Stimulated activated CD8-positive, alpha-beta memory T cell treated with anti-CD3 and anti-CD28 coated beads, Interleukin-15, amount 100 ng/mL, for 24 hours (primary cell): ENCODE data around the gene TIAM2.
"Not testable (repeated sequence)": the region's sequence is repeated elsewhere in the genome, so short reads cannot be mapped to it uniquely, and the experiment has no call there.

Source experiments
- DNase-seq: peaks from one replicate; pipeline ENCODE4 v3.0.0-alpha.2; 2020; ENCODE audit warnings: low read depth

TIAM2 gene

DNA sequence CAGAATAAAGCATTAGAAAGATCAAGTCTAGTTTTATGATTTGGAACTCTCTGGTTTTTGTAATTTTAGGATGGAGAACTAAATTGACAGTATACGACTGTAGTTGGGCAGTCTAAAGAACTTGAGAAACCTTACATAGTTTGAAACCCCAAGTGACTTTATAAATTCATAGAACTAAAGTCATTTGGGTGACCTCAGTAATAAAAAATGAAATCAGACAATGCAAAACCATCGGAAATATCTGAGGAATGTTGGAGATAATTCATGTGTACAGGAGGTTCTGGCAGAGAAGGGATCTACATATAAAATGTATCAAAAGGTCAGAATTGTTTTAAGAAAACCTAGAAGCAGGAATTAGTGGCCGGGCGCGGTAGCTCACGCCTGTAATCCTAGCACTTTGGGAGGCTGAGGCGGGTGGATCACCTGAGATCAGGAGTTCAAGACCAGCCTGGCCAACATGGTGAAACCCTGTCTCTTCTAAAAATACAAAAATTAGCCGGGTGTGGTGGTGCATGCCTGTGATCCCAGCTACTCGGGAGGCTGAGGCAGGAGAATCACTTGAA, 108.0 kb downstream of the TIAM2 start:
- DNase-seq, result not testable (repeated sequence)

DNA sequence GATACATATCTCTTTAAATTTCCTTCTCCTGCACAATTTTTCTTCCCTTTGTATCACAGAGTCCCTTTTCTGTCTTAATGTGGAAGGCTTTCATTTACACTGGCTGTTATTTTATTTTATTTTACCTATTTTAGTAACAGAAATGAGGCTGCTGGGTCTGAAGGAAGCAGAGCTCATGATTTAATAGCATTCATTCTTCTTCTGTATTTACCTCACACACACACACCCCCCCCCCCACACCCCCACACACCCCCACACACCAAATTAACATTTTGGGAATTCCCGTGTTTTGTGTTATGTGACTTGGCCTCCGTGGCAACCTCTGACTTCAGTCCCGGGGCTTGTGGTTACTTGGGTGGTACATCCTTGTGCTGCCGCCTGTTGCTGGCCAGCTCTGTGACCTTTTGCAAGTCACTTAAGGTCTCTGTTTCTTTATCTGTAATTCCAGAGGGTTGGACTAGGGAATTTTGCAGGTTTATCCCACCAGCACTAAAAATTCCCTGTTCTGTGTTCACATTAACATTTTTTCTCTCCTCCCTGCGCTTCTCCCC, 108.8 kb downstream of the TIAM2 start:
- DNase-seq, result no peak

DNA sequence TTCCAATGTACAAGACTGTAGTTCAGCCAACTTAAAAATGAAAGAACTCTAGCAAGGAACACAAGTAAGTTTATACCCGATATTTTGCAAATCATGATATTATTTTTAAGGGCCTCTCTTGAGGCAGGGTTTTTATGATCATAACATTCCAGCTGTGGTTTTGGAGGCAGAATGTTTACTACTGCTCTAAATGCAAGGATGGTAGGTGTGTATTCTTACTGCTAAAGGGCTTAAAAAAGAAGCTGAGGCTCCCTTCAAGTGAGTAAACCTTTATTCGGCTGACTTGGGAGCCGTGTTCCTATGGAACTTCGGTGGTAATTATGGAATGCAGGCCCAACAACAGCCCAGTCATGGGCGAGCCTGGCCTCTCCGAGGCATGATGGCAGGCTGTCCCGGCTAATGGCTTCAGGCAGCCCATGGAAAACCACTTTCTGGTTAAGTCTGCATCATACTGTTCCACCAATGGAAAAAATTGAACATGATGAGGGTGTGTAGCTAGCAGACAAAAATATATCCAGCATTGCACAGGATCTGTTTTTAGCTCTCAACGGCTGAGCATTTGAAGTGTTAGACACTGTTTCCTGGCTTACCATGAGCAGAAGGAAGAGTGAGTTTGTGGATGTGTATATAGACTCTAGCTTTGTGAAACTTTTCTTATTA, 111.5 kb downstream of the TIAM2 start:
- DNase-seq, result no peak

DNA sequence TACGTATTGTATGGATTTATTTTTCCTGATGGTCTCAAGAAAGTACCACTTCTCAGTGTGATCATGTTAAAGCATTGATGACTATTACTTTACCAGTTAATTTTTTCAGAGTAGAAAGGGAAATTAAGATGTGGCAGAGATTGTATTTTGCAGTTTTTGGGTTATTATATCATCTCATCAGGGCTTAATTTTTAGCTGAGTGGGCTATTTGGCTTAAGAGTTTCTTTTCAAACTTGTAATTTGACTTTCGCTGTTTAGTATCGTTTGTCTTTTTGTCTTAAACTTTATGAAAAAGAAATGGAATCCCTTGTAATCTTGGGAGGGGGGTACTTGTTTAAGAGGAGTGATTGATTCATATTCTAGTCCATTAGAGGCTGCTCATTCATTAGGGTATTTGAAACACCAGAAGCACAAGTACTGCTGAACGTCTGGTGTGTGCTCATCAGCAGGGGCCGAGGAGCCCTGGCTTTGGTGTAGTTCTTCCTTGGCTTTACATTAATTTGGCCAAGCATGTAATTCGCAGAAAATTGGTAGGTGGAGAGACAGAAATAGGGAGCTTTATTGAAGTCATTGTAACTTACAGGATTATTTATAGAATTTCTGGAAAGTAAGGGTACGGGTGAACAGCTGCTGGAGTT, 112.4 kb downstream of the TIAM2 start:
- no peak for DNase-seq

DNA sequence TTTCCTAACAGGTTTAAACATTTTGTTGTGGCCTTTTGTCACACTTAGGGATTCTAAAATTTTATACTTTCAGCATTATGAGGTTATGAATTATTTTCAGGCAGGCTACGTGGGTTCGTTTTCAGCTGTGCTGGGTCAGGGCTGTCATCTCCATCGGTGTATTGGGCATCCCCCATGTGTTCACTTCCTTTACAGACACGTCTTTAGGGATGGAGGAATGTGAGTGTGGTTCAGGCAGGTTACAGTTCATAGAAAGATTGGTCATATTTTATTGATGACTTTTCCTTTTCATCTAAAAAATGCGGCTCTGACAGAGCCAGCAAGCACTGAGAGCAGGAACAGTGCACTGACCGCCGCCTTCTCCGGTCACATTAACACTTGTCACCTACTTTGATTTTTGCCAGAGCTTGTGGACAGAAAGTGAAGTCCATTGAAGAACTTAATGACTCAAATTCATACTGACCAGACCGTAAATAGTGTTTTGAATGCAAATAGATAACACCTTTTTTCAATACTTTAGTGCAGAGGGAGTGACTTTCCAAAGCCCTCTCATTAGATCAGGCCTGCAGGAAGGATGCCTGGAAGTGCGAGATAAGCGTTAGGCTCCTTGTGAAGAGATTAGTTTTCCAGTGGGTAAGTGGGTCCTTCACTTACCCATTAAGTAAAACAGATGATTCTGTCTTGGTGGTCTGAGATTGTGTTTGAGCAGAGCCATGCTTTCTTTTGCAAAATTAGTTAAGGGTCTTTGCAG, 113.1 kb downstream of the TIAM2 start:
- DNase-seq, result no peak

DNA sequence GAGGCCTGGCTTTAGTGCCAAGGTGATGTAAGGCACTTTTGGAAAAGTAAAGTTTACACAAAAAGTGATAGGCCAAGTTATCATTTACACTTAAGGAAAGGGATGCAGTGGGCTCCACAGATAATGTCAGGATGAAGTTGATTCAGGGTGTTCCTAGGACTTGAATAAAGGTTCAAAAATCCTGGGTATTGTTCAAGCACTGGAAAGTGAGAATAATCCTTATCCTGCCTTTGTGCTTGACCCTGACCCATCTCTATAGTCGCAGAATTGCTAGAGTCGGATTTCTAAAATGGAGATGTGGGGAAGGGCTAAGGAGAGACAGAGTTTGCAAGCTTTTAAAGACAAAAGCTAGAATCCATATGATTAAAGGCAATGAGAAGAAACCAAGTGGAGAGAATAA, 115.6 kb downstream of the TIAM2 start:
- DNase-seq, result no peak

DNA sequence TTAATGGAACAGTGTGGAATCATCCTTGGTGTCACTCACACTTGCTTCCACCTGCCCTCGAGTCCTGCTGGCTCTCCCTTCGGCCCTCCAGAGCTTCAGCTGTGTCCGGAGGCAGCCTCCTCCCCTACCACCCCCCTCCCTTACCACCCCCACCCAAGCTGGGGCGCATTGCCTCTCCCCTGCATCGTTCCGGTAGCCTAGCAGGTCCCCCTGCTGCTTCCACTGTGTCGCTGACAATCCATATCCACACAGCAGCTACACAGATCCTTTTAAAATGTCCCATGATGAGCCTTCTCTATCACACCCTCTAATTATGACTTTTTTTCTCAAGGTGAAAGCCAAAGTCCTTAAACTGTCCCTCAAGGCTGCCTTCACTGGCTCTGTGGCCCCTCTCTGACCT, 117.6 kb downstream of the TIAM2 start:
- no peak for DNase-seq

DNA sequence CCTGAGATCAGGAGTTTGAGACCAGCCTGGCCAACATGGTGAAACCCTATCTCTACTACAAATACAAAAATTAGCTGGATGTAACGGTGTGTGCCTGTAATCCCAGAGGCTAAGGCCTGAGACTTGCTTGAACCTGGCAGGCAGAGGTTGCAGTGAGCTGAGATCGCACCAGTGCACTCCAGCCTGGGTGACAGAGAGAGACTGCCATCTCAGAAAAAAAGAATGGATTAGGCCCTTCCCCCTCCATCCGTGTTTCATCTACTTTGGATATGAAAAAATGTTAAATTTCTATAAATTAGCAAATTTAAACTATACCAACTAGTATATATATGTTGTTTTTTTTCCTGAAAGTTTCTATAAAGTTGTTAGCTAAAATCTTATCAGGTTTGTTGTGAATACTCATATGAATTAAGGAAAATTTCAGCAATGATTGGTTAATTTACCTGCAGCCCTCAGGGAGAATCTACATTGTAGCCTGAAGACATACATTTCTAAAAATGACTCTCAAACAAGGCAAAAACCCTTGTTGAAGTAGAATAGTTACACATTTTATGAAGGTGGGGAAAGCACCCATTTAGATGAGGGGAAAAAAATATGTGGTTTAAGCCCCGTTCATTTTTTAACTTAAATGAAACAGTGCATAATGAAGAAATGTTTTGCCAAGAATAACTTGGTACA, 120.9 kb downstream of the TIAM2 start:
- DNase-seq, result no peak

DNA sequence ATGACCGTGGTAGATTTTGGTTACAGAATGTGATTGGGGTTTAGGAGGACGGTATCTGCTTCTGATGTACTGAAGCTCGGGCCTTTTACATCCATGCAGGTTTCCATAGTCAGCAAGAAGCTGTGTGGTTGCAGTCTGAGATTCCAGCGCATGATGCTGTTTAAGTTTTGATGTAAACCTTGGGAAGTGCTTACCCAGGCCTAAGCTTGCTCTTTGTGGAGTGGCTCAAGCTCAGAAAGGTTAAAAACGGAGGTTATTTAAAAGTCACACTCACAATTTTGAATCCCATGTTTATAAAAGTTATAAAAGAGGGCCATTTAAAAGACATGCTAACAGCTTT, 121.4 kb downstream of the TIAM2 start:
- no peak for DNase-seq

DNA sequence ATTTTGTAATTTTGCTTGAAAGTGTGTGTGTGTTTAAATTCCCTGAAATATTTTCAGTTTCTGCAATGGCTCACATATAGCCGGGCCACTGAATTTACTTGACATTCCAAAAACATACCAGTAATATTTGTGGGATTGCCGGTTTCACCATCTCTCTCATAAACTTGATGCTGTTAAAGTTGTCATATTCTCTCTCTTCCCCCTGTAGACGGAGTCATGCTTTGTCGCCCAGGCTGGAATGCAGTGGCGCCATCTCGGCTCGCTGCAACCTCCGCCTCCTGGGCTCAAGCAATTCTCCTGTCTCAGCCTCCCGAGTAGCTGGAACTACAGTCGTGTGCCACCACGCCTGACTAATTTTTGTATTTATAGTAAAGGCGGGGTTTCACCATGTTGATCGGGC, 122.1 kb downstream of the TIAM2 start:
- no peak for DNase-seq

DNA sequence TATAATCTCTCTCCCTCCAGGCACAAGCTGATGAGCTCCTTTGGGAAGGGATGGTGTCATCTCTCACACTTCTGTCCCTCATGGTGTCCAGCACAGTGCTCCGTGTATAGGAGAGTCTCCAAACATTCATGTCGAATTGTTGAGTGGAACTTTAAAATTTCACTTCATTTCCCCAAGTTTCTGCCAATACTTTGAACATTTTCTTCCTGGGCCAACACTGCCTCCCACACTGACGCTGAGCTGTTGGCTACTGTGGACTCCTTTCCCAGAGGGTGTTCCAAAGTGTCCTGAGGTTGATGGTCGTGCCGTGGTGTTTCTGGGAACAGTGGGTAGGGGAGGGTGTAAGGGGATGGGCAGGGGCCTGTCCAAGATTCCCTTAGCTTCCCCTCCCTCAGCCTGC, 122.7 kb downstream of the TIAM2 start:
- DNase-seq, result no peak

DNA sequence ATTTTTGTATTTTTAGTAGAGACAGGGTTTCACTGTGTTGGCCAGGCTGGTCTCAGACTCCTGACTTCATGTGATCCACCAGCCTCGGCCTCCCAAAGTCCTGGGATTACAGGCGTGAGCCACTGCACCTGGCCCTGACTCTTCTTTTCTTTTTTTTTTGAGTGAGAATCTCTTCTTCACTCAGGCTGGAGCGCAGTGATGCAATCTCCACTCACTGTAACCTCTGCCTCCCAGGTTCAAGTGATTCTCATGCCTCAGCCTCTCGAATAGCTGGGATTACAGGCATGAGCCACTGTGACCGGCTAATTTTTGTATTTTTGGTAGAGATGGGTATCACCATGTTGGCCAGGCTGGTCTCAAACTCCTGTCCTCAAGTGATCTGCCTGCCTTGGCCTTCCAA, 124.1 kb downstream of the TIAM2 start:
- not testable (repeated sequence) for DNase-seq

DNA sequence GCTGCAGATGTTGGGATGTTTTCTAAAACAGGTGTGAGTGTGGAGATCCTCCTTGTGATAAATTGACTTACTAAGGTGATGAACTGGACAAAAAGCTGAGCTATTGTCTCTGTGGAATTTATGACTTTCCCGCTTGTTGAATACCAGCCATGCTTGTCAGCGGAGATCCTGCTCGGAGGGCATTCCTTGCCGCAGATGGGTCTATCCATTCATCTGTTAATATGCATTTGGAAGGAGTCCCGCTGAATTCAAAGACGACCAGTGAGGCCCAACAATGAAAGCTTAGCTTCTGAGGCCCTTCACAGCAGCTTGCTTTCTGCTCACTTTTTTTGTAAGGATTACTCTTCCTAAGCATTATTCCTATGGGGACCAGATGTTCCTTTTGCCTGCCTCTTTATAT, 124.9 kb downstream of the TIAM2 start:
- no peak for DNase-seq

DNA sequence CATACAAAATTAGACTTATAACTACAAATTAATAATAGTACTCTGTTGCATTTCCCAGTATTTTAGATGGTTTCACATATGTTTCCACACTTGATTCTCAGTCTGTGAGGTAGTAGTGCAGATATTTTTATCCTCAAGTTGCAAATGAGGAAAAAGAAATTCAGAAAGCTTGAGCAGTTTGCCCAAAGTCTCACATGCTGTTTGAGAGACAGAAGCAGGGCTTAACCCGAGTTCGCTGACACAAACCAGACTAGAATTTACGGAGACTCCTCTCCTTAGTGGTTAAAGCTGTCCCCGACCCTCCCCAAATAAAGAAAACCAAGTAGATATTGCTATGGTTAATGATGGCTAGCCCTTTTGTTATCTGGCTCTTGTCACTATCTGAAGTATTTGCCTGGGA, 126.2 kb downstream of the TIAM2 start:
- DNase-seq, result no peak

DNA sequence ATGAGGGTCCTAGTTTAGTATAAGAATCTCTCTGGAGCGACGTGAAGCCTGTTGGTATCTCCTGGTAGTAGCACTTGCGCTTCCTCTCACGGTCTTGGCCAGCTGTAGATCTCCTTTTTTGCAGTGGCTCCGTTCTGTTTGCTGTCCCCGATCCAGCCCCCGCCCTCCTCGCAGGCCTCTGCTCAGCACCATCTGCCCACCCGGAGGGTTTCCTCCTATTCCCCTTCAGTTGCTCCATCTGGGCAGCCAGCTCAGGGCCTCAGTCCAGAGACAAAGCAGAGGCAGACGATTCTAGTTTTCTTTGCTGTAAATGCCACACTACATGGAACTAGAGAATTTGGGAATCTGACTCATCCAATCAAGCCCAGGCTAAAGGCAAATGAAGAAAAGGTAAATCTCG, 126.6 kb downstream of the TIAM2 start:
- DNase-seq, result no peak

DNA sequence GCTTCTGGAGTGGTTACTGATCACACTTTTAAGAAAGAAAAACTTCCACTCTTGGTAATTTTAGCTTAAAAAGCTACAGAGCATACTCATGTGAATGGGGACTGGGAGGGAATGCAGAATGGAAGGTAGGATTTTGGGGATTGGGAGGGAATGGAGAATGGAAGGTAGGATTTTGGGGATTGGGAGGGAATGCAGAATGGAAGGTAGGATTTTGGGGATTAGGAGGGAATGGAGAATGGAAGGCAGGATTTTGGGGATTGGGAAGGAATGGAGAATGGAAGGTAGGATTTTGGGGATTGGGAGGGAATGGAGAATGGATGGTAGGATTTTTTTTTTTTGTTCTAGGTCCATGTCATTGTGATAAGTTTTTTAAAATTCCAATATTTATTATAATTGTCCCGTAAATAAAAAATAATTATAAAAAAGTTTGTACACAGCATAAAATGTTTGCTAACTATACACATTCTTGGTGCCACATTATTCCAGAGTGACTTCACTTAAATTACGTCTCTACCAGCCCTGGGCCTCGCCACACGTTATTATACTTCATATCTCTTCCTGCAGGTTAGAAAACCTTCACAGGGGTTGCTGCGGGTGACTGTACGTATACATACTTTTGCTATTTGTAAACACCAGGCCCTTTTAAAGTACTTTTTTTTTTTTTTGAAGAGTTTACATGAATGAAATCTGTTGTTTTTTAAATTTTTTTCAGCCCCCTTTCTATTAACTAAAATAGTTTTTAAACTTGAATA, 127.3 kb downstream of the TIAM2 start:
- DNase-seq, result no peak

DNA sequence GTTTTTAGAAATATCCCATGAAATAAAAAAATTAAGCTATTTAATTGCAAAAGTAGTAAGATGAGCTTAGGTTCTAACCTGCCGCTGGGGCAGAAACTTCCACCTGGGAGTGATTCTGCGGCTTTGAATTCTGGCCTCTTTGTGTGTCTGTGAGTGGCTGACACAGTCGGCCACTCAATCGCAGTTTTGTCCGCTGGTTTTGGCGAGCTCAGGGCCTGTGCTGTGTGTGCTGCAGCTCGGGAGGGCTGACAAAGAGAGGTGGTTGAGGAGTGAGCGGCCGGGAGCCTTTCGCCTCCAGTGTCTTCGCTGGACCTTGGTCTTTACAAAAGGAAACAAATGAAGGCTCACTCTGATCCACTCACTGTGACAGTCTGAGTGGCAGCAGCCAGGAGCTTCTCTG, 128.4 kb downstream of the TIAM2 start:
- DNase-seq, result no peak

DNA sequence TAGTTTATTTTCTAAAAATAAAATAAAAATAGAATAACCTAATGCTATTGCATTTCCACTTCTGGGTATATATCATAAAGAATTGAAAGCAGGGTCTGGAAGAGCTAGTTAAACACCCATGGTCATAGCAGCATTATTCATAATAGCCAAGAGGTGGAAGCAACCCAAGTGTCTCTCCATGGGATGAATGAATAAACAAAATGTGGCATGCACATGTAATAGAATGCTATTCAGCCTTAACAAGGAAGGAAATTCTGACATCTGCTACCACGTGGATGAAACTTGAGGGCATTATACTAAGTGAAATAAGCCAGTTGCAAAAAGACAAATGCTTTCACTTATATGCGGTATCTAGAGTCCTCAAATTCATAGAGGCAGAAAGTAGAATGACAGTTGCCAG, 130.8 kb downstream of the TIAM2 start:
- no peak for DNase-seq

DNA sequence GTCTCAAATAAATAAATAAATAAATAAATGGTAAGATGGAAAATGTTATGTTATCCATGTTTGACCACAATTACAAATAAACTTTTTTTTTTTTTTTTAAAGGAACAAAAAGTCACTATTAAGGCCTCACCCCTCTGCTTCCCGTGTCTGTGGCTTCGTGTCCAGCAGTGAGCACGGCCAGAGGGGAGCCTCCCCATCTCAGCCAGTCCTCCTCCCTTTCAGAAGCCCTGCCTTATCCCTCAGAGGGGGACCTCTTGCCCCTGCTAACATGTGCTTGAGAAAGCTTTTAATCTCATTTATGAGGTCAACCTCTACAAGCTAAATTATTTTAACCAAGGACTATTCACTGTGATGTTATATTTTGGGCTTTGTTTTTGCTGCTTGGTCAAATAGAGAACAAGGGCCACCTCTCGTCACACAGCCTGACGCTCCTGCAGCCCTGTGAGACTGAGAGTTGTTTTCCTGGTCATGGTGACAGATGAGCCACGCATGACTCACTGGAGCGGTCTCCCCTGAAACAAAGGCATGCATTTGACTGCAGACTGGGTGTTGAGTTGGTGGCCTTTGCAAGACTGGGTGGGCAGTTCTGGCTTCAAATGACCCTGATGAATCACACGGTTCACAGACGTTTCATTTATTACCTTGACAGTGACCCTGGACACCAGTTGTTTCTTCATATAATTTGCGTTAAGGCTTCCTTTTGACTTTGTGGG, 131.8 kb downstream of the TIAM2 start:
- DNase-seq, result no peak

DNA sequence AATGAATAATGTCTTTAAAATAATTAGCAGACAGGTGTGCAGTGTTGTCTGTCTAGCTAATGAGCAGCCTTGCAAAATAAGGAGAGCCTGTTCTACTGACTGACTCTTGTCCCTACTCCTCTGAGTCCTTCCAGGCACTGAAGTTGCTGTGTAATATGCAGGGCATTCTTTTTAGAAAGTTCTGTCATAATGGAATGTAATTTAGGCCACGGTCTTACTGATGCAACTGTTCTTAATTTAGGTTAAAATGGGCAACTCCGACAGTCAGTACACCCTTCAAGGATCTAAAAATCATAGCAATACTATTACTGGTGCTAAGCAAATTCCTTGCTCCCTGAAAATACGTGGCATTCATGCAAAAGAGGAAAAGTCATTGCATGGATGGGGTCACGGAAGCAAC, 133.9 kb downstream of the TIAM2 start:
- DNase-seq, result no peak

DNA sequence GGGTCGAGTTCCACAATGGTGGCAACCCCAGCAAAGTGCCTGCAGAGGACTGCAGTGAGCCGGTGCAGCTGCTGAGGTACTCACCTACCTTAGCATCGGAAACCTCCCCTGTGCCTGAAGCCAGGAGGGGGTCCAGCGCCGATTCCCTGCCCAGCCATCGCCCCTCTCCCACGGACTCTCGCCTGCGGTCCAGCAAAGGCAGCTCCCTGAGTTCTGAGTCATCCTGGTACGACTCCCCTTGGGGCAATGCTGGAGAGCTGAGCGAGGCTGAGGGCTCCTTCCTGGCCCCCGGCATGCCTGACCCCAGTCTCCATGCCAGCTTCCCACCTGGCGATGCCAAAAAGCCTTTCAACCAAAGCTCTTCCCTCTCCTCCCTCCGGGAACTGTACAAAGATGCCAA, 134.6 kb downstream of the TIAM2 start:
- DNase-seq, result no peak
